SW 1271 (cell line): ENCODE measurements around the gene ARHGEF16.

Source experiments
- DNase-seq, 2 experiments: peaks; one replicate each; lab custom pipeline; 2025; lab: John Stamatoyannopoulos, UW

The ARHGEF16 gene

DNA sequence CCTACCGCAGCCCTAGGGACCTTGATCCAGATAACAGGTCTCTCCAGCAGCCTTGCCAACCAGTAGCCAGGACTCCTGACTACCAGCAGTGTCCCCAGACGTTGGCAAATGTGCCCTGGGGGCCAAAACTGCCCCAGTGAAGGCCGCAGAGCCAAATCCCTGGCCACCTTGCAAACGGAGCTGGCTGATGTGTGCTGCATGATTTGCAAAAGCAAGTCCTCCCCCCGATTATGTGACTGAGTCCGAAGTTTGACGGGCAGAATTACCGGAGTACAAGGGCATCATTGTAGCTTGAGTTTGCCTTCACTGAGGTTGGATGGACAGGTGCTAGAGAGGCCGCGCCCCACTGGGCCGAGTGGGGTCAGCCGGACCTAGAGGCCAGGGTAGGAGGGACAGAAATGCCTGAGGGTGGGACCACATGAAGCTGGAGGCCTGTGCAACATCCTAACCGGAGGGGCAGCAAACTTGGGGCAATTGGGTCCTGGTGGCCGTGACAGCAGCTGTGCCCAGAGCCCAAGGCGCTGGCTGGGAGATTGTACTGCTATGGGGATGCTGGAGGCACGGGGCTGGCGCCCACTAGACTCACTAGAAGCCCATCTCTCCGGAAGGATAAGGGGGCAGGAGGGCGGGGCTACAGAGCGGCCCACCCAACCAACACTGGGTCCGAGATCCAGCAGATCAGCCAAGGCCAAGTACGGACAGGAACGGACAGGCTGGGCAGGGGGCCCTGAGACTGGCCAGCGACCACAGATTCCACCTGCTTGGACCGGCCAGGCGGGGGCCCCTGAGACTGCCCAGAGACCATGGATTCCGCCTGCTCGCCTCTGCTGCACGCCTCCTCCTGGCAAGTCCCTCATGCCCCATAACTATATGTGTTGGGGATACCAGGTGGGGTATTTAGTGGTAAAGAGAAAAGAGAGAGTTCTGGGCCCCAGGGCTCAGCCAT lies 2.8 kb downstream of the ARHGEF16 start:
- no peak for DNase-seq

DNA sequence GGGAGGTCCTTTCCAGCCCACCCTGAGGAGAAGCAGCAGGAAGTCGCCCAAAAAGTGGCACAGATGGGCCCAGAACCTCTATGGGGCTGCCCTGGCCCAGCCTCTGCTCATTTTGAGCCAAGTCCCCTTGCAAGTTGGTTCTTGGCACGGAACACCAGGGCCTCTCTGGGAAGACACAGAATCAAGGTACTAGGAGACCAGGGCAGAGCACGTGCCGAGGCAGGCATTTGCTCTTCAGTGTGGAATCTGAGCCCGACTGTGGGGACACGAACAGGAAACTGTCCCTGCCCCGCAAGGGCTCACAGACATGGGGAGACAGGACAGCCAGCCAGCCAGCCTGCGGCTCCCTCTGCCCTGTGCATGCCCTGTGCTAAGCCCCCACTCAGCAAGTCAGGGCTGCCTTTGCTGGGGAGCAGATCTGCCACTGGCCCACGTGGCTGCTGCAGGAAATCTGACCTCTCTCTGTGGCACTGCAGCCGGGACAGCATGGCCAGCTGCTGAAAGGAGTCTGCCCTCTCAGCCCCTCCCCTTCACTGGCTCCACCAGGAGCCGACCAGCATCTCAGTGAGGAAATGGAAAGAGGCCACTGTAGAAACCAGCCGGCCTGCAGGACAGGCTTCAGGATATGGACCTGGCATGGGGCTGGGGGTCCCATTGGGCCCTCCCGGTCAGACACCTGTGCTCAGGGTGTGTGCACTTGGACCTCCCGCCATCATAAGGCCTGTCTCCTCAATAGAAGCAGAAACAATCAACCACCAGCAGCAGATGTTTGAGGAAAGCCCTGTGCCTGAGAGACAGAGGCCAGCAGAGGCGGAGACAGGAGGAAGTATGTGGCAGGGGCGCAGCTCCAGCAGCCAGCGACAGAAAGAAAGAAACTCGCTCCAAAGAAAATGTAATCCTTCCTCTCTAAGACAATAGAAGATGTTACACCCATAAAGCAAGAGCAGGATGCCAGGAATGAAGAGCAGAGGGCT lies 3.7 kb downstream of the ARHGEF16 start:
- no peak for DNase-seq

DNA sequence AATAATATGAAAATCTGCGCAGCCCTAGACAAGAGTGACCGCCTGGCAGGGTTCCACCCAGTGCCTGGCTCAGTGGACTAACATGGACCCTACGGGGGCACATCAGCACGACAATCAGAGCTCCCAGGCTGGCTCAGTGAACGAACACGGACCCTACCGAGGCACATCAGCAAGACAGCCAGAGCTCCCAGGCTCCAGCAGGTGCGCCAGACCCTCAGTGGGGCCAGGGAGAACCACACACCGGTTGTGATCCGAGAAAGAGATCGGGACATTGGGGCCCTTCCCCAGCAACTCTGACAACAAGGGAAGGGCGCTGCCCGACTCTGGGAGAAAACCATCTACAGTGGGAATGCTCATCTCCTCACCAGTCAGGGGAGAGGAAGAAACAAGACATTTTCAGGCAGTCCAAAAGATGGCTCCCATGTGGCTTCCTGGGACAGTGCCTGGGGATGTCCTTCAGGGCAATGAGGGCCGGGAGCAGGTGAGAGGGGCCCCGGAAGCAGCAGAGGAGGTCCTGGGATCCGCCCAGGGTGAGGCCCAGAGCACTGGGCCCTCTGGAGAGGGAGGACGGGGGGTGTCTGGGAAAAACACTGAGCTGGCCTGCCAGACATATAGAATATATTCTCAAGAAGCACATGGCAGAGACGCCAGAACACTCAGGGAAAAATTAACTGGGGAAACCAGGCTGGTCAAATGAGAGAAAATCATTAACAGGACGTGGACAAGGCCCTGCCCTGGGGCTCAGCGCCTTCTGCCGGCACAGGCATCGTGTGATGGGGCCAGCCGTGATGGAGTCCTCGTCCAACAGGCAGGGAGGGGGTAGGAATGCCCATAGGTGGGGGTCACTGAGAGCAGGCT lies 4.8 kb downstream of the ARHGEF16 start:
- DNase-seq = no peak

DNA sequence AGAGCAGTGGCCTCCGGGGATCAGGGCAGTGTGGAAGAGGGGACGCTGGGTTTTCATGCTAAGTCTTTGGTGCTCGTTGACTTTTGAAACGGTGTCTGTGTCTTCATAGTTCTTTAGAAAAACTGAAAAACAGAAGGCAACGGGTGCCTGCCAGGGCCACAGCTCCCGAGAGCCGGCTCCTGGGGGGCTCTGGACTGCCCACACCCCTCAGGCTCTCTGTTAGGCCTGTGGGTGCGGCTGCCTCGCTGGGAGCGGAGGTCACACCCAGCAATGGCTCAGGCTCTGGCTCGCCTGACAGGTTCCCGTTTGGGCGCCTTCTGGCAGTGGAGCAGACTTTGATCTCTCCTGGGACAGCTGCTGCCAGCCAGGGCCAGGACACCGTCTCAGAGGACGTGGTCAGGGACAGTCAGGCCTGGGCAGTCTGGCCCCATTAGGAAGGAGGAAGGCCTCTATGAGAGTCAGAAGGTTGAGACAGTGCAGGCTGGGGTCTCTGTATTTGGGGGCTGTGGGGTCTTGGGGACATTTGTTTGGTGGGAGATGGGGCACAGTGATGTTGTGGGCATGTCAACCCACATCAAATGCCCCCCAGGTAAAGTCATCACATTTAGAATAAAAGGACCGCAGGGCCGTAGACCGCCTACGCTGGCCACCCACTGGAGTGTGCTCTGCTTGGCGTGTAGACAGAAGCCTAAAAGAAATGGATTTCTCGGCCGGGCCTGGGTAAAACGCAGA lies 5.6 kb downstream of the ARHGEF16 start:
- DNase-seq = no peak

DNA sequence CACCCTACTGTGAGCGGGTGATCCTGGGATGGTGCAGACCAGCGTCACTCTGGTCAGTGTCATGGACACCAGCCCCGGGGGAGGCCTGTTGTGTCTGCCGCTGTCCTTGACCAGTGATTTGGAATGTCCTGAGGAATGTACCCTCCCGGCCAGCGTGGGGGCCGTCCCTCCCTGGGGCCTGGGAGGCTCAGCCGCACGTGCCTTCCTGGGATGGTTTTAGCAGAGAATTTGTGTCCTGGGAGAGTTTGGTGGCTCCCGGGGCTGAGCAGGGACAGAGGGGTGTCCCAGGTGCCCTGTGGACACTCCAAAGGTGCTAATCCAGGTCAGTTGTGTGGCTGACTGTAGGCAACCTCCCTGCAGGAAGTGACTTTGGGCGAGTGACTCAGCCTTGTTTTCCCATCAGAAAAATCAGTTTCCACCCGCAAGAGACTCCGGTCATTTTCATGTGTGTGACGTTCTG lies 6.2 kb downstream of the ARHGEF16 start:
- no peak for DNase-seq

DNA sequence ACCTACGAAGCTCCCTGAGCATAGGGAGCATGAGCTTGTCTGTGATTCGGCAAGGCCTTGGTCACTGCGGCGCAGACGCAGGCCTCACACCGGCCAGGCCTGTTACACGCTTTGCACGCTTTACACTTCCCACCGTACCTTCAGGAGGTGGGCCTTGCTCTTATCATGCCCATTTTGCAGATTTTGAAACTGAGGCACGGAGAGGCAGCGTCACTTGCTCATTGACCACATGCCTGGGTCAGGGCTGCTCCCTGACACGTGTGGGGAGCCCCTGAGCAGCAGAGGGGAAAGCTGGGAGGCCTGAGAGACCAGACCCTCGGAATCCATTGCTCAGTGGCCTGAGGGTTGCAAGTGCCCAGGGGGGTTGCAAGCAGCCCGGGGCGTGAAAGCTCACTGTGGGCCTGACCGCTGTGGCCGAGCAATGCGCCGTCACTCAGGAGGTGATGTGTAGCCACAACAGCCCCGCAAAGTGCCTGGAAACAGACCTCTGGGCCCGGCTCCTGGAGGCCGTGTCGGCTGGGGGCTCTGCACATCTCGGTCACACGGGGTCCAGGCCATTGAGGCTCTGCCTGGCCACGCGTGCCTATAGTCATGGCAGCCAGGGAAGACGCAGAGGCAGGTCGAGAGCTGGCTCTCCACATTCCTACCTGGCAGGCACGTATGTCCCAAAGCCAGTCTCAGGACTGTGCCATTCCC lies 6.9 kb downstream of the ARHGEF16 start:
- no peak for DNase-seq

DNA sequence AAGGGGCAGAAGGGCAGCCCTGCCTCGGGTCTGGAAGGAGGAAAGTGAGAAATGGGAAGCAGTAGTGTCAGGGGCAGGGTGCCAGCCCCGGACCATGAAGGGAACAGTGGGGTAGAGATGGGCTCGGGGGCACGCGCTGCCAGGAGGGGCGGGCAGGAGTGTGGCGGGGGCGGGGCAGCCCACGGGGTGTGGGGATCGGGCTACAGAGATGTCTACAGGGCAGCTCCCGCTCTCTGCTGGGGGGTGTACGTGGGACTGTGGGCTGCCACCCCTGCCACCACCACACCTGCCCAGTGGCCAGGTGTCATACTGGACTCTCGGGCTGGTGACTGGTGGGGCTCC lies 7.4 kb downstream of the ARHGEF16 start:
- no peak for DNase-seq

DNA sequence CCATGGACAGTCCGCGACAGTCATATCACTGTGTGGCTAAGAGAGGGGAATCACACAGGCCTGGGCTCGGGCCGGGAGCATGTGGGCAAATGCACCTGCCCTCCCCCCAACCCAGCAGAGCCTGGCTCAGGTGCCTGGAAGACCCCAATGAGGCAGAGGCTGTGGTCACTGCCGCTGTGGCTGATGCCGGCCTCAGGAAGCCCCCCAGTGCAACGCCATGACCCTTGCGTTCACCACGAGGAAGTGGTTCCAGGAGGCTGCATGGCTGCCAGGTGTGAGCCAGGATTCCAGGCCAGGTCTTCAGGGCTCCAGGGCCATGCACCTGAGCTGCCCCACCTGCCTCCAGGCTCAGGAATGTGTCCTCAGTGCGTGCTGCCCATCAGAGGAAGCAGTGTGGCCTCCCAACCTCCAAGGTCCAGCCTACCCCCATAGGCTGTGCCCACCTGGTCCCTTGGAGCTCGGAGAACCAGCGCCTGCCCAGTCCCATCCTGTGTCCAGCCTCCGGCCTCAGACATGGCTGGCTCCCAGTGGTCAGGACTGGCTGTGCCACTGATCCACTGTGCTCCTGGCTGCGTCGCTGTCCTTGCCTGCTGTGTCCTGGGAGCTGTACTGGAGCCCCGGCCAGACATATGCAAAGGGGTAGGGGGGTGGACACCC lies 8.0 kb downstream of the ARHGEF16 start:
- no peak for DNase-seq

DNA sequence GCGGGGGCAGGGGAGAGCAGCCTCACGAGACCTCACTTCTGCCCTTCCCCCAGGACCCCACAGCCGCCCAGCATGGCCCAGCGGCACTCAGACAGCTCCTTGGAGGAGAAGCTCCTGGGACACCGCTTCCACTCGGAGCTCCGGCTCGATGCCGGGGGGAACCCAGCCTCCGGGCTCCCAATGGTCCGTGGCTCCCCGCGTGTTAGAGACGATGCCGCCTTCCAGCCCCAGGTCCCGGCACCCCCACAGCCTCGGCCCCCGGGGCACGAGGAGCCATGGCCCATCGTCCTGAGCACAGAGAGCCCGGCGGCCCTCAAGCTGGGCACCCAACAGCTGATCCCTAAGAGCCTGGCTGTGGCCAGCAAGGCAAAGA lies 8.5 kb downstream of the ARHGEF16 start:
- DNase-seq = no peak

DNA sequence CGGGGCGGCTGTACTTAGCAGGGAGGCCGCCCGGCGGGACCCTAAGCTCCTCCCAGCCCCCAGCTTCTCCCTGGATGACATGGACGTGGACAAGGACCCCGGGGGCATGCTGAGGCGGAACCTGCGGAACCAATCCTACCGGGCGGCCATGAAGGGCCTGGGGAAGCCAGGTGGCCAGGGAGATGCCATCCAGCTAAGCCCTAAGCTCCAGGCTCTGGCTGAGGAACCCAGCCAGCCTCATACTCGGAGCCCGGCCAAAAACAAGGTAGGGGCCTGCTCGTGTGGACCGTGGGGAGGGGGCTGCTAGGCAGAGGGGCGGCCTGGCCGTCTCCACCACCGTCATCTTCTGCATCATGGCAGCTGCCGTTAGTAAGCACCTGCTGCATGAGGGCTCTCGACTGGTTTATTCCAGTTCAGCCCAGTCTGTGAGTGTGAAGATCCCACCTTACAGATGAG lies 9.0 kb downstream of the ARHGEF16 start:
- DNase-seq = no peak

DNA sequence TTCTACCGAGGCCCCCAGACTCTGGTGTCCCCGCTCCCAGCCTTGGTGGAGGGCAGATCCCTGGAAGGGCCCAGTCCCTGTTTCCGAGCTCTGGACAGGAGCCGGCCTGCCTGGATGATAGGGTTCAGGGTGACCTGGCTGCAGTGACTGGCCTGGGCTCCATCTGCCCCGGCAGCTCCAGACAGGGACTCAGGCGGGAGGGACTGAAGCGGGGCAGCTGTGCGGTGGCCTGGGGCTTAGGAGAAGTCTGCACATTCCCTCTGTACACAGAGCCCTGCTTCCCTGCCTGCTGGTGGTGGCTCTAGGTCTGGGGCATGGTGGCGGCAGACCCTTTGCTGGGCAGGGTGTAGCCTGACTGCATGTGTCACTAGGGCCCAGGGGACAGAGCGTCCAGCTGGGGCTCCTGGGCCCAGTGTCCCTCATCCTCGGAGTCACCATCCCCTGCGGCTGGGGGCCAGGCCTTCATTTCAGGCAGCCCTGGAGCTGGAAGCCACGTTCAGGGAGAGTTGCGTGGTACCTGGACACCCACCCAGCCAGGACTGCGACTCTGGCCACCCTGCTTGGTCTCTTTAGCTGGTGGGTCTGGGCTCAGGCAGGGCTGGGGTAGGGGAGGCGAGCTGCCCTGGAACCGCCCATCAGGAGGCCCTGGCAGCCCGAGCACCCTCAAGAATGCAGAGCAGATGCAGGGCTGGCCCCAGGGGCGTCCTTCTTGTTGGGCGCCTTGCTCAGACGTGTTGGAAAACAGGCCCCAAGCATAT lies 9.6 kb downstream of the ARHGEF16 start:
- no peak for DNase-seq

DNA sequence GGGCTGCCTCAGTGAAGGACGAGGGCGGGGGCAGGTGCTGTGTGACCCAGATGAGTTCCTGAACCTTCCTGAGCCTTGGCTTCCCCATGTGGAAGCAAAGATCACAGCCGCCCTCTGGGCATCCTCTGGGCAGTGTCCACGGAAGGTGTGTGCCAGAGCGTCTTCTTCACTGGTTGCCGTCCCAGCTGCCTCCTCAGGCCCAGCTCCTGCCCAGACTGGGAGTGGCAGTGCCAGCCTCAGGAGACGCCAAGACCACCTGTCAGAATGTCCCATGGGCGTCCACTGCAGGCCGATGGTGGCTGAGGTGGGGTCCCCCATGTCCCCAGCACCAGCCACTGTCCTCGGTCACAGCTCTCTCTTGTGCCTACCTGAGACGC lies 10.2 kb downstream of the ARHGEF16 start:
- DNase-seq = no peak

DNA sequence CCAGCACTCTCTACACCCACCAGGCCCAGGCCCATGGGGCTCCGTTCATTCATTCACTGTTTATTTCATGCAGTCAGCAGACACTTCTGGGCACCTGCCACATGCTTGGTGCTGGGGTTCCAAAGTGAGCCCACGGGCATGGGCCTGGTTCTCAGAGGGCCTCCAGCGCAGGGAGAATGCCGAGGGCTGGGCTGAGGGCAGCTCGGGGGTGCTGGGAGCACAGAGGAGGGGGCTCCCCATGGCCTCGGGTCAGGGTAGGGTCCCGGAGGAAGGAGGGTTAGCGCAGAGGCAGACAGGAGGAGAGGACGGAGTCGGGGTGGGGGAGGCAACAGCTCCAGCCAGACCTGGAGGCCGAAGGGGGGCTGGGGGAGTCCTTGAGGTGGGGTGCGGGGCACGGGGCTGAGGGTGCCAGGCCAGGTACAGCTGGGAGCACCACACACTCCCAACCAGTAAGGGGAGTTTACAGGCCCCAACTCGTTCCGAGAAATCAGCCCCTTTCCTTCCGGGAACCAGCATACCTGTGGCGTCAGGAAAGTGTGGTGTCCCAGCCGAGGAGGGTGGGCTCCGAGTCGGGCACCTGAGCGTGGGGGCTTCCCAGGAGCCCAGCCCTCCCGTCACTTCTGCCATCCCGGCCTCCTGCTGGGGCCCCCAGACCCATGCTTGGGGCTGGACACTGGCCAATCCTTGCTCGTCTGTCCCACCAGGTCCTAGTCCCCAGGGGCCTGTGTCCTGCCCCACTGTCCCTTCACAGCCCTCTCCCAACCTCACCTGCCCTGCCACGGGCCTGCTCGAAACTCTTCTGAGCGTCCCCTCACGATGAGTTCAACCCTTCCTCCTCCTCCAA lies 10.8 kb downstream of the ARHGEF16 start:
- DNase-seq = no peak

DNA sequence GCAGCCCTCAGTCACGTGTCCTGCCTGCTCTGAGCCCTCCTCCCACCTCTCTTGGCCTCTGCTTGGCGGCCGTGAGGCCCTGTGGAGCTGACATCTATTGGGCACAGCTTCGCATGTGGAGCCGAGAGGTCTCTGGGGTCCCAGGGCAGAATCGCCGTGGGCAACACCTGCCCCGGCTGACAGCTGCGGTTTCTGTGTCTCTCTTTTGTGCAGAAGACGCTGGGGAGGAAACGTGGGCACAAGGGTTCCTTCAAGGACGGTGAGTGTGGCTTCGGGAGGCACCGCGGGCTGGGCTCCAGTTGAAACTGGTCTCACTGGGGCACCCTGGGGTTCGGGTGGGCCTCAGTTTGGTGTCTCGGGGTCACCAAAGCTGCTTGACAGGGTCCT lies 11.5 kb downstream of the ARHGEF16 start:
- no peak for DNase-seq

DNA sequence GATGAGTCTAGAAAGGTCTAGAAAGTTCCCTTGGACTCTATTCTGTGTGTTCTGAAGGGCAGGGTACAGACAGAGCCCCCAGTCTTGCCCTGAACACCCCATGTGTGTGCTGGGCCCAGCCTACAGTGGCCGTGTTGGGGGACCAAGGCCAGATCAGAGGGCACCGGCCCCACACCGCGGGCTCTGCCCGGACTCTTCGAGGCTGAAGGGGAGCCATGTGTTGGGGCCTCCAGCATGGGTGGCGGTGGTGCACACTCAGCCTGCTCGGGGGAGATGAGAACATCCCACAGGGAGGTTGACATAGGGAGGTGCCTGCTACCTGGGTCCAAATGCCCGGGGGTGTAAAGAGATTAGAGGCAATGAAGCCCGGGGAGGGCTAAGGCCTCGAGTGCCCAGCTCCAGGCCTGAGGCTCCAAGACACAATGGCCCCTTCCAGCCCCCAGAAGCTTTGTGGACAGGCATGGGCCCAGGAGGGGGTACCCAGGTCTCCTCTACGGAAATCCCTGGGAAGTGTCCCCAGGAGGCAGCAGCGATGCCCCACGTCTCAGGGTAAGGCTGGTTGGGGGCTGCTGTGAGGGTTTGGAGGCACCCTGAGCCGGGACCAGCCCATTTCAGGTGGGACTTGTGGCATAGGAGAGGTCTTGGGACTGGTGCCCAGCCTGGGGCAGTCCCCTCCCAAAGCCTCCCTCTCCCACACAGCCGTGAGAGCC lies 12.1 kb downstream of the ARHGEF16 start:
- DNase-seq = no peak

DNA sequence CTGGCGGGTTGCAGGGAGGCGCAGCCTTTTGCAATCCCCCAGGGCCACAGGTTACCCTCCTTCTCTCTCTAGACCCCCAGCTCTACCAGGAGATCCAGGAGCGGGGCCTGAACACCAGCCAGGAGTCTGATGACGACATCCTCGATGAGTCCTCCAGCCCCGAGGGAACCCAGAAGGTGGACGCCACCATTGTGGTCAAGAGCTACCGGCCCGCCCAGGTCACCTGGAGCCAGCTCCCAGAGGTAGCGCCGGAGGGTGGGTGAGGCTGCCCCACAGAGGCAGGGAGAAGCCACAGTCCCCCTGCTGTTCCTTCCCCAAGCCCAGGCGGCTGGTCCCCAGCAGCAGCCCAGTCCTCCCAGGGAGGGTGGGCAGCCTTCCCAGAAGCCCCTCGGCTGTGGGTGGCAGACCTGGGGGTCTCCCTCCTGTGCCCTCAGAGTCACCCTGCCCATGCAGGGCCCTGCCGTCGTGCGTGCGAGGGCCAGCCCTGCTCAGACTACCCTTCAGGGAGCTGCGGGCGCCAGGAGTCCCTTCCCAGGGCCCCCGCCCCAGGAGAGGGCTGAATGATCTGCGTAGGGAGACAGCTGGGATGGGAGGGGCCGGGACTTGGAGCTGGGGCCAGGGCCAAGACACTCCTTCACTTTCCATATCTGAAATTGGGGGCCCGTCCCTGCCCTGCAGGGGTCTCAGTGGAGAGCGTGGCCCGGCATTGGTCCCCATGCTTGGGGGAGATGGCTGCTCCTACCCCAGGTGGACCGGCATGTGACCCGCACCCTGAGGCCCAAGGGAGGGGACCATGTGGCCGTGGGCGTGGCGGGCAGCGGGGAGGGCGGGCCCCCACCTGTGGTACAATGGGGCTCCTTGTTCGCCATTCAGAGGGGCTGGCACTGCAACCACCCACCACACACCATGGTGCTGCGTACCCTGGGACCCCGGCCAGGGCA lies 12.9 kb downstream of the ARHGEF16 start:
- DNase-seq = no peak
